DLD1 (cell line): Measurements from ENCODE around the gene TNIK.

Source experiments
- in situ Hi-C: cut with HindIII; loops from 2 replicates; pipeline ENCODE4 v1.10.0; 2017; ENCODE audit warnings: low sequenced_read_pairs

Gene TNIK

DNA sequence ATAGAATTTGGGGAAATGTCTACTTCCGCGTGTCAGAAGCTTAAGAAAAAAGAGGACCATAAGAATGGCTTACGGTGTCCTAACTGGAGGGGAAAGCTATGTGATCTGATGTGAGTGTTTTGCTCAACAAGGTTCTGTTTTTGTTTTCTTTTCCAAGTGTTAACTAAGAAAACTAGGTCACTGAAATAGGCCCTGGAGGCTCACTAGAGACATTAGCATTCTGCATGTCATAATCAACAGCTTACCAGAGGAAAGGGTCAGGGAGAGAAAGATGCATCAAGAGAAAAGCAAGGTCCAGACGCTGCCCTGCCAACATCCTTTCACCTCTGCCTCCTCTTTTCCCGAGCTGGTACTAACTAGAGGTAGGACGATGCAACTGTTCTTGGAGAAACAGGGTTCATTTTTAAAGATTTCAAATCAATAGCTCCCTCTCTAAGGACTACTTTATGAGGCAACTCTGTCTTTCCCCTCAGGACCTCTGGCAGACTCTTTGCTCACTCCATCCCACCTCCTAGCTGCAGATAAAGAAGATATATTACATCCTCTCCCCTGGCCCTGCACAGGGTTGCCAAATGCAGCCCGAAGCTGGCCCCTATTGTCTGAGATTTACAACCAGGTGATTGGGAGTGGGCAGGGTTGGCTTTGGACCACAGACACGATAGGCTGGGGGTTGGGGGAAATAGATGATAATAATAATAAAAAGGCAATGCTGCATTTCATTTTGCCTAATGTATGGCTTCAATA is 223.8 kb downstream of the TNIK start:
- in situ Hi-C loops: no loop called here

DNA sequence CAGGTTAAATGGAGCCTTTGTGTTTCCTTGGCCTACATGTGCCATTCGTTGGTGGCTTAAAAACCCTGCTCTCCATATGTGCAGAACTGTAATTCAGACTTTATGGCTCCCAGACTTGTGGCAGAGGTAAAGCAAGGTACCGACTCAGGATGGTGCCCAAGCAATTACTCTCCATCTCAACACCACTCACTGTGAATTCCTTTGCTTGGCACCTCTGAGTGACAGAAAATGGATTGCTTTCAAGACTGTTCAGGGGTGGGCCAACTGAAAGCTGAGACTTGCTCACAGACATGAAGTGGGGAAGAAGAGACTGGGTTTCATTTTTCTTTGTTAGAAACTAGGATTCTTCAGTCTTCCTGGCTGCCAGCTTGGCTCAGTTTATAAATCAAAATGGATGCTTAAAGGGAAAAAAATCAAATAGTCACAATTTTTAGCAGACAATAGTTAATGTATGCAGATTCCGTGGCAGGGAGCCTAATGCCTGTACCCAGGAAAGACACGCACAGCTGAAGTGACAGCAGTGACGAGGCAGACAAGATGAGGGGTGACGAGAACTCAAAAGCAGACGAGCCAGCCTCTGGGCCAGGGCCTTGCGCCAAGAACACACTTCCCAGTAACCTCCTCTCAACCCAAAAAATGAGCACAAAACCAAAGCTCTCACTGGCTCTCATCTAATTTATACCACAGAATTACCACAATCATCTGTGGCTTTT is 225.8 kb downstream of the TNIK start:
- in situ Hi-C loops: no loop called here

DNA sequence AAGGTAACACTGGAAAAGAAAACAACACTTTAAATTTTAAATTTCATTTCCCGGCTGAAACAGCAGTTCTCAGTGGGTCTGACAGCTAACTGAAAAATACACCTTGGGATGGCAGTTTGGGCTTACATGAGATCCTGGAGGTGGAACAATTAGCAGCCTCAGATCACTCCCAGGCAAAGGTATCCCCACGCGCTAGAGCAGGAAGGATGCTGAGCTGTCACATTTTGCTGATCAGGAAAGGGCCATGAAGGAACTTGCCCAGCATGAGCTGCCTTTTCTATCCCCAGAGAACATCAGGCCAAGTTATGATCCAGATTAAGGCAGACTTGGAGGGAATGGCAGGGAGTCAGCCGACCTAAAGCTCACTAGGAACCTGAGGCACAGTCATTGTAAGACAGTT is 228.8 kb downstream of the TNIK start:
- in situ Hi-C loops: no loop called here

DNA sequence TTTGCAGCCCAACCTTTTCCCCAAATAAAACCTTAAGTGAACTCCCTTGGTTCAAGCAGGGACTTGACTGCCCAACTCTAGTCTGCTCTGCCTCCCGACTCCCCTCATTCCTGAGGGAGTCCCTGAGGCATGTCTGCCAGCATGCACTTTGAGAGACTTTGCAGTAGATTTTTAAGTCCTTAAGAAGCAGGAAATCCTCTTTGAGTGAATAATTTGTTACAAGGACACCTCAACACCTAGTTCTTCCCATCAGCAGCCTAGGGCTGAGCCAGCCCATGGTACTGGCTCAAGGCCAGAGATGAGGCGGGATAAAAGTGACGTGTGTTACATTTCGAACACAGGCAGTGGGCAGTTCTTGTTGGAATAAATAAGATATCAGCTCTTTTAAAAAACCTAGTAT is 229.3 kb downstream of the TNIK start:
- in situ Hi-C loops: no loop called here

DNA sequence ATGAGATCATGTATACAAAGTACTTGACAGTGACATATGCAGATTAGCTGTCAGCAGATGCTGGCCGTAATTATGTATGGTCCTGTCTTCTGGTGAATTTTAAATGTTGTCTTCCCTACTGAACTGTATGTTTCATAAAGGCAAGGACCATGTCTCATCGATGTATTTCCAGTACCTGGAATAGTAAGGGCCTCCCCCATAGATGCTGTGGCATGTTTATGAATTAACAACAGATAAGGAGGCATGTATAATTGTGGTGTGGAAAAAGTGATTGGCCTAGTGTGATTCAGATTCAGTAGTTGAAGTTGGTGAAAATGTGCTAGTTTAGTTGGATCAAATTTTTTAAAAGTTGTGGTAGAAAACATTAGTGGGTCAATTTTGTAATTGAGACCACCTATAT is 231.0 kb downstream of the TNIK start:
- in situ Hi-C loops: no loop called here

DNA sequence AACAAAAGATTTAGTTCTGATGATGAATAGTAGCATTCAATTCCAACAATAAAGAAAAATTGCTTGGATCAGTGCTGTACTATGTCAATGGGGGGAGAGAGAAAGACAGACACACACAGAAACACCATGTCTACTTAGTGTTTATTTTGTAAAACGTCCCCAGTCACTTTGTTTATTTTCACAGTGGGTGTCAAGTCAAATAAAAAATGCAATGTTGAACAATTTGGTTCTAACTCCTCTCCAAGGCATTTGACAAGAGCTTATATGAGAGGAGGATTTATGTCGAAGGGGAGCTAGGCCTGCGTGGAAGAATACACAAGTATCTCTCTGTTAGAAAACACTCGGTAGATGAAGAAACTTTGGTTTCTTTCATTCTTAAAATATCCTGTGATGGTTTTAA is 232.0 kb downstream of the TNIK start:
- in situ Hi-C loops: no loop called here

DNA sequence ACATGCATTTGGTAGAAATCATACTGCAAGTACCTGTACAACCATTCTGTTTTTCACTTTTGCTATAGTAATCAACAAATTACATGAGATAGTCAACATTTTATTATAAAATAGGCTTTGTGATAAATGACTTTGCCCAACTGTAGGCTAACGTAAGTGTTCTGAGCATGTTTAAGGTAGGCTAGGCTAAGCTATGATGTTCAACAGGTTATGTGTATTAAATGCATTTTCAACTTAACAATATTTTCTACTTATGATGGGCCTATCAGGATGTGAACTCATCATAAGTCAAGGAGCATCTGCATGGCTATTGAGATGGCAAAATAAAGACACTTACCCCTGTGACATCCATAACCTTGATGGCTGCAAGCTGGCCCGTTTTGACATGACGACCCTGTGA is 232.4 kb downstream of the TNIK start:
- in situ Hi-C loops: no loop called here

DNA sequence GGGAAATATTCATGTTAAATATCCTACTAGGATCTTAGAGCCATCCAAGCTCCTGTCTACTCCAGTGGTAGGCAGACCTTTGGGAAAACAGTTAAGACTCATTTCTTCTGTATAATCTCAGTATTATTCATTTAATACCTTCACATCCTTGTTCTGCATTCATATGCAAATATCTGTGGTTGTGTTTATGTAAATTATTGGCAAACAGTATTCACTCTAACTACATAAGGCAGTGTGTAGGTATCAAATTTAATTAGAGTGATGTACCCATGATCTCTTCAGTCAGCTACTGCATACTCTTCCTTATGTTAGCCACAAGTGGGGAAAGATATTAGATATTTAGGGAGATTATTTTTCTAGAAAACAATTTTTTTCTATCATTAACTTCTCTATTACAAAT is 232.8 kb downstream of the TNIK start:
- in situ Hi-C loops: no loop called here

DNA sequence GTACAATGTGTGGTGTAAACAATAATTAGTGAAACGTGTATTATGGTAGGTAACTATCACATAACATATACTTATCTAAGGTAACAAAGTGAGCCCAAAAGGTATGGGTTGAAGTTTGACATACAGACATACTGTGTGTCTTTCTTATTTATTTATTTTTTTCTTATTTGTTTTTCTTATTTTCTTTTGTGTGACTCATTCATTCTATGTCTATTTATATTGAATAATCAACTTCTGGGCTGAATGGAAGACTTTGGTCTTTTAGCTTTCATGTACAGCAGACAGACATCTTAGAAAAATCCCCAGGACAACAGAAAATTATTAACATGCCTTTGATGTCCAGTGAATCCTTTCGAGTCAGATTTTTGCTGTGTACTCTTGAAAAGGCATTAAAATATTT is 233.4 kb downstream of the TNIK start:
- in situ Hi-C loops: no loop called here

DNA sequence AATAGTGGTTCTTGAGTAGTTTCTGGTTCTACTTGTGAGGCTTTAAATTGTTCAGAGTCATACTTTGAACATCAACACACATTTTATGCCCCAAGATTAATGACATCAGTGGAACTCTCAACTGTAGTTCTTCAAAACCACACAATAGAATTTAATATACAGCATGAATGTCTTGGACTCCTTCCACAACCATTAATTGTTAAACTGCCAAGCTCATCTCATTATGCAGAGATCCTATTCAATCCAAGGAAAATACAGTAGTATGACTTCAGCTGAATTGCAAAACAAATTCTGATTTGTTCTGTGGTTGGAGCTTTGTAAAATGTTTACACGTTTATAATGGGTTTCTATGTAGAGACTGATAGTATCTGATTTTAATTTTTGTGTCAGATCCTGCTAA is 234.5 kb downstream of the TNIK start:
- in situ Hi-C loops: no loop called here

DNA sequence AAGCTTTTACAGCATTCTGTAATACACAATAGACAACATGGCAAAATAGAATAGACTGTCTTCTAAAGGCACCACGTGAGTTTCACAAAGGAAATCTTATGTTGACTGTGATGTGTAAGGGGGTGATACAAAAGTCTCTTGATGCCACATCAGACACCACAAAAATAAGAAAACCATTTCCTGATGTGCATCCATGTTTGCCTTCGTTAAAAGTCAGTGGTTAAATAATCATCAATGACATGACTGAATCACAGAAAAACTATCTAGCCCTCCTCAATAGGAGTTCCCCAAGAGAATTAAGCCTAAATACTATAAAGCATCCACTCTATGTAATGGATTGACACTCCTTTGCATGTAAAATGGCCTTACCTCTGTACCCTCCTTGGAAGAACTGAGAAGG is 235.0 kb downstream of the TNIK start:
- in situ Hi-C loops: no loop called here

DNA sequence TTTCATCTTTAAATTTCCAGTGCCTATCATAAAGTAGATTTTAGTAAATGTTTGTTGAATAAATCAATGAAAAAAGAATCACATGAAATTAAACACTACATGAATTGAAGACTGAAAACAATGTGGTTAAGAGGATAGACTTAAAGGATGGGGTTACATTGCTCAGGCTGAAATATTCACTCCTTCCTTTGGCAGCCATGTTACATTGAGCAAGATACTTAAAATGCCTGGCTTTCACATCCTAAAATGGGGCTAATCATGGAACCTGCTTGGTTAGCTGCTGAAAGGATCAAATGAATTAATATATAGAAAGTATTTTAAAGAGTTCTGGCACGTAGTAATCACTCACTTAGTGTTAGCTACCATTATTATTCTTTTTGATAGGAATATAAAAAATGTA is 236.8 kb downstream of the TNIK start:
- in situ Hi-C loops: no loop called here

DNA sequence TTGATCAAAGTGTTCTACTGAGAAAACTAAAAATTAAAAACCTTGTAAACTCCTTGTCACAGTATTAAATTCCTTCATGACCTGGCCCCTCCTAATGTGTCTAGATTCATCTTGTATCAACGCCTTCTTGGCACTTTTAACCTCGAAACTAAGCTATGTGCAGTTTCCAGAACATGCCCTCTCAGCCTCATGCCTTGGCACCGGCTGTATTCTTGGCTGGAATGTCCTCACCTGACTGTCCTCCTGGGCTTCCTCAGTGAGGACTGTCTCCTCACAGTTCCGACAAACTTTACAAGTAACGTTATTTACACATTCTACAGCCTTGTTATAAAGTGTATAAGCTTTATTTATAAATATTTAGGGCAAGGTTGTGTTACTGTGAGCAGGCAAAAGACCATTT is 237.2 kb downstream of the TNIK start:
- in situ Hi-C loops: no loop called here

DNA sequence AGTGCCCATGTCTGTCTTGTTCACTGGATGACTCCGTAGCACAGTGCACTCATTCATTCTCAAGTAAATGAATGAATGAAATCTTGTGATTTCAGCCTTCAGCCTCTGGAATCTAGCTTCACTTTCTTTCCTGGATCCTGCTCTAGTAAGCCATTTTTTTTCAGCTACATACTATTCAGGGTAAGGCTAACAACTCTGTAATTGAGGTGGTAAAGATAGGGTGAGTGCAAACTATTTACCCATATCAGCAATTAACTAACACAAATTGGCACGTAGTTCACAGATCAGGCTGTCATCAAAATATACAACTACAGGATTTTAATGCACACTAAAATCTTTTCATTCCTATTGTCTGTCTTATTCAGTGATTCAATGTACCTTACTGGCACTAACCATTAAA is 238.6 kb downstream of the TNIK start:
- in situ Hi-C loops: no loop called here

DNA sequence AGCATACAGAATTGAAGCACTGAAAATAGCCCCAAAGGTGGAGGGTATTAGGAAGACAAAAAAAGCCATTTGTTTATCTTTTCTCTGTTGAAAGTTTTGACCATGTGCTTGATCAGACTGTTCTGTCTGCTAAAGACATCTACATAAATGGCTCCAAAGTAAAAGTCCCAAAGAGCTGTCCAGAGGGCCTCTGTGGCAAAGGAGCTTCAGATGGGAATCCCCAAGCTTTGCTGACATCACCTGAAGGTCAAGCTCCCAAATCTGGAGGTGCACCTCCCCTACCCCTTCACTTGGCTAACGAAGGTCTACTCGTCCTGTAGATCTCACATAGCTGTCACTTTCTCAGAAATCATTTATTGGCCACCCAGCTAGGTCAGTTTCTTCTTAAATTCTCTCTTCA is 239.1 kb downstream of the TNIK start:
- in situ Hi-C loops: no loop called here

DNA sequence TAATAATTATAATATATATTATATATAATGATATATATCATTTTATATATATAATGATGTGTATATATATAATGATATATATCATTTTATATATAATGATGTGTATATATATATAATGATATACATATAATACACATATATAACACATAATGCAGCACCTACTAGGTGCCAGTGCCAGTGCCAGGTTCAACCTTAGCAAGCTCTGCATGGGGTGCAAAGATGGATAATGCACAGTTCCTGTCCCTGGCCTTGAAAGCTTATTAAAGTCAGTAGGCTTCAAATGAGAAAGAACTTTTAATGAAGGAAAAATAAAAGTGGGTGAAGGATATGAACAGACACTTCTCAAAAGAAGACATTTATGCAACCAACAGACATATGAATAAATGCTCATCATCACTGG is 240.9 kb downstream of the TNIK start:
- in situ Hi-C loops: no loop called here

DNA sequence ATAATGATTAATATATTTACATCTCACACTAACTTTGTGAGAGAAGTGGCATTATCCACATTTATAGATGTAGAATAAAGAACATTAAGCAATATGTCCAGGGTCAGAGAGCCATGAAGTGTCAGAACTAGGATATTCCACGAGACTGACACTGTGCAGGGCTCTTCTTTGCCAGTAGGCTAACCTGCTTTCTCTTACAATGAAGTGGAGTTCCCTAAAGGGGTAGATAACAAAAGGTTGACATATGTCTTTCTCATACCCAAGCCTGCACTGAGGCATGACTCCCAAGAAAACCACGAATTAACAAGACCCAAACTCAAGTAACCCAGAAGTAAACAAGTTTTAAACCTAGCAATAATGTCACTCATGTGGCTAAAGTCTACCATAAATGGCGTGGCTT is 242.1 kb downstream of the TNIK start:
- in situ Hi-C loops: no loop called here

DNA sequence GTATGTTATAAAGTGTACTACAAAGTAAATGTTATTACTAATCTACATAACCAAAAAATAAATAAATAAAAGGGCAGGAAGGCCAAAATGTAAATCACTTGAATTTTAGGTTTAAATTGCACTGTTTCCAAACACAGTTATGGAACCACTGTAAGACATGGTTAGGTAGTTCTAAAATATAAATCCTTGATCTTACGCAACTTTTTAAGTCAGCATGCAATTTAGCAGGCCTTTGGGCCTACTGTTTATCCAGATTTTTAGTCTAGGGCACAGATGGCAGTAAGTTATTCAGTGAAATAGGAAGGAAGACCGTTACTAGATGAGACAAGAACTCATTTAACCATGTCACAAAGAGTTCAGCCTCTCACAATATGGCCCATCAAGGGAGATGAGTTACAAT is 246.3 kb downstream of the TNIK start:
- in situ Hi-C loops: no loop called here

DNA sequence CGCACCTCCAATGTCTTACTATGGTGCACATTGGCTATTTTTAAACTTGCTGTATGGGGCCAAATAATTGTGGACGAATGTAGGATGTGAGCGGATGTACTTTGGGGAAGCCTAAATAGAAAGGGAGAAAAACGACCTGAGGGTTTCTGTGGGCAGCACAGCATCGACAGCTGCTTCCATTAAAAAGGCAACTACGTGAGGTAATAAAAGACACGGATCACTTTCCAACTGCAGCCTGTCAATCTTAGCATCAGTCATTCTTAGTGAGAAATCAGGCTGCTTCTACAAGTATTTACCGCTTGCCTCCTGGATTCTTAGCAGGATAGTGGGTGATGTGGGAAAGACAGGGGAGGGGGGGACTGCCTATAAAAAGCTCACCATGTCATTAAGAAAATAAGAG is 247.0 kb downstream of the TNIK start:
- in situ Hi-C loops: no loop called here

DNA sequence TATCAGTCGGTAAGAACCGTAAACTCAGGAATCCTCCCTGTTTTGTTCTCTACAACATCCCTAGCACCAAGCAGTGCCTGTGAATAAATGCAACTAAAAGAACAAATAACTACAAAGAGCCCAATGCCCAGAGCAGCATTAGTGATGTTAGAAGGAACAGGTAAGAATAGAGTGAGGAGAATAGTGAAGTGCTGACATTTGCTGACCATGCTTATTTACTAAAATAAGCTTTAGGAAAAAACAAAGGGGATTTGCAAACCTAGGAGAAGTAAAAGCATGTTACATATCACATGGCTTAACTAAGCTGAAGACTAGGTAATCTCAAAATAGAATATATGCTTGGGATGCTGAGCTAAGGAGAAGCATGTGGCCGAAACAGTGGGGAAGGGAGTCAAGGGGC is 247.6 kb downstream of the TNIK start:
- in situ Hi-C loops: no loop called here

DNA sequence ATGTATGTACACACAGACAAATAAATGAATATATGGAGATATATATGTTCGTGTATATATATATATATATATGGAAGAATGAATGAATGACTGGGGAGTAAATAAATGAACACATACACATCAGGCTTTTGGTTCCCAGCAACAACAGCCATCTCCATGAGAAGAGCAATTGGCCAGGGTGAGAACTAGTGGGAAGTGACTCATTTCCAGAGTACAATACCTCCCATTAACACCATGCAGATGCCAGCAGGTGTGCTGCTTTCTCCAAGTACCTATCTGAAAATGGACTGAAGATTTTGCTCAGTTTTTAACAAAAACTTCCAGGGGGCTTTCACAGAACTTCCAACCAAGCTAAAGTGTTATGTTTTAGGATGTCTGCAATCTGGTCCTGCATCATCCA is 253.9 kb downstream of the TNIK start:
- in situ Hi-C loops: no loop called here

DNA sequence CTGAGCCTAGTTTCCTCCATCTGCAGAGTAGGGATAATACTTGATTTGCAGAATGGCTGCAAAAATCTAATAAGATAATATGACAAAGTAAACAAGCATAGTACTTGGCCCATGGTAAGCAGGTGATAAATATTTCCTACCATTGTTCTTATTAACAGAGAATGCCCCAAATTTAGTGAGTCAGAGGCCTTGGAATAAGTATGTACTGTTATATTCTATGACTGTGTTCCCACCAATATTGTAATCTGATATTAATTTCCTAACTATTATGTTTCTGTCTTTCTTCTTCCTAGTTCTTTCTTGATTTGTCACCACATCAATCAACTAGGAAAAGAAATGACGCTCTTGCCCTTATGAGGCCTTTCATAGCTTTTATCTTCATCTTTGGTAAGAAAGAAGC is 255.3 kb downstream of the TNIK start:
- in situ Hi-C loops: no loop called here

DNA sequence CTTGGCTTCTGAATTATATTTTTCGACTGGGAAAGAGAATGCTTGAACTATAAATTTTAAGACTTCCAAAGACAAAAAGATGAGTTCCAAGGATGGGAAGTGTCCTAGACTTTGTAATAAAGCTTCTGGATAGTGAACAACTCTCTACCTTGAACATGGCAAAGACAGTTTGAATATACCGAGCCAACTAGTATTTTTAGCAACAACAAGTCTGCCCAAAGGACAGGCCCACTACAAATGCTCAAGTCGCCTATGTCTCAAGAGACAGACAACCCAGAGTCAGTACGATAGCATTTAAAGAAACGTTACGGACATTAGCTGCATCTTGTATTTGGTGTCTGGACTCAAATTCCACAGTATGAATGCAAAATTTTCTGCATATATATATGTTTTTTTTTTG is 258.4 kb downstream of the TNIK start:
- in situ Hi-C loops: no loop called here
